Heart right ventricle (tissue), 16 donors: ENCODE measurements around the gene CD247. TPM values are rescaled to one million over a fixed set of nuclear protein-coding genes. Genes with fewer than 3 reads are reported as not detected.

Experiments used
- ATAC-seq, 8 donors: fragments of 200-7000 bp; cut with Tn5 transposase; one replicate each; pipeline ENCODE4 v1.9.1; 2020; ENCODE audit warnings: mild to moderate bottlenecking in 8 of 8, moderate library complexity in 8 of 8, moderate number of reproducible peaks in 1 of 8
- DNase-seq, 2 donors: peaks; one replicate each; pipeline ENCODE4 v3.0.0-alpha.2; 2020
- H3K27ac ChIP-seq, 10 donors: fragments of 200-600 bp; sonication (generic) in 2 of 10; one replicate each; pipeline versions ENCODE4 v1.5.0 to v1.8.0; 2020 to 2022; ENCODE audit warnings: mild to moderate bottlenecking in 3 of 10
- H3K27me3 ChIP-seq, 7 donors: fragments of 200-600 bp; one replicate each; pipeline ENCODE4 v1.8.0; 2021 to 2022; ENCODE audit warnings: mild to moderate bottlenecking in 2 of 7
- H3K36me3 ChIP-seq, 9 donors: fragments of 200-600 bp; sonication (generic) in 1 of 9; one replicate each; pipeline versions ENCODE4 v1.5.0 to v1.8.0; 2020 to 2022; ENCODE audit warnings: mild to moderate bottlenecking in 2 of 9
- H3K4me1 ChIP-seq, 9 donors: fragments of 200-600 bp; sonication (generic) in 1 of 9; one replicate each; pipeline versions ENCODE4 v1.5.0 to v1.8.0; 2020 to 2022; ENCODE audit warnings: mild to moderate bottlenecking in 4 of 9
- H3K4me3 ChIP-seq, 10 donors: fragments of 200-600 bp; sonication (generic) in 2 of 10; one replicate each; pipeline versions ENCODE4 v1.5.0 to v1.8.0; 2020 to 2022; ENCODE audit warnings: mild to moderate bottlenecking in 7 of 10, moderate library complexity in 2 of 10
- H3K9me3 ChIP-seq, 11 donors: fragments of 200-600 bp in 10 of 11; sonication (generic) in 2 of 11; one replicate each; pipeline versions ENCODE4 v1.5.0 to v1.8.0; 2013 to 2022; ENCODE audit warnings: mild to moderate bottlenecking in 2 of 11, control low read depth in 1 of 11, moderate library complexity in 1 of 11
- whole genome bisulfite sequencing, 2 donors: extraction: QIAGEN DNeasy Blood & Tissue Kit; methylation state at CpG; one replicate each; pipeline ENCODE4 v1.1.7; 2013; ENCODE audit warnings: inconsistent platforms in 1 of 2; 5-methylcytosine and 5-hydroxymethylcytosine counted together
- intact Hi-C, 10 donors: fragments of 100-400 bp; cut with DNase I; formaldehyde crosslinking; loops; one replicate each; pipeline versions ENCODE4 v1.11.1 to v1.14.2; 2022
- polyA plus RNA-seq, 2 donors: library from polyadenylated mRNA; stranded (reverse); fragments of 200-250 nt; gene quantifications; one replicate each; pipeline ENCODE4 v1.2.3, GENCODE V29; 2013
- total RNA-seq, 10 donors: library from RNA; stranded (reverse); fragmentation: NEBNext Ultra II Directional in 3 of 10; extraction: Animal tissue kit (Norgen Biotek cat#: 25700) in 3 of 10; gene quantifications; one replicate each; pipeline versions ENCODE4 v1.2.1 to v1.2.4, GENCODE V29; 2021 to 2023
- TF ChIP-seq, protein P1 (sequence below), 9 donors: fragments of 200-600 bp; sonication (generic) in 2 of 9; IDR thresholded peaks; one replicate each; pipeline versions ENCODE4 v1.5.0 to v1.8.0; 2021 to 2022; ENCODE audit warnings: antibody characterized with exemption in 9 of 9, mild to moderate bottlenecking in 5 of 9, moderate library complexity in 1 of 9
- donor health status: Arrhythmogenic right ventricular cardiomyopathy.
- donor health status: ischemic (EF 13 %, LVEDD 7.1; RV severe dilation, severe dysfunction).
- donor health status: healthy with polysubstance abuse.
- donor health status: DM: no; HTN: yes; CAD: no.
- donor health status: DM: no; HTN: no; CAD: no.
- donor health status: ischemic (EF 25% LVEDD 6.9; RV normal size, moderate dysfunction).
- donor health status: ischemic (EF 25% LVEDD 5.7; RV mildly dilated, moderate dysfunction).
- donor health status: healthy.
- donor health status: DM: yes; HTN: yes; CAD: no.
- donor health status: Ischemic cardiomyopathy.
- donor health status: ischemic (EF 35%, LVEDD 5.7; RV mildly dilated, moderate dysfunction).
- donor health status: nonischemic (EF 11% LVEDD 7.7; RV severe dilation, severe dysfunction).
- donor health status: DM: yes; HTN: yes; CAD: no.
- donor health status: PGD.
- donor health status: ischemic (EF 29% LVEDD 5.4; RV normal size, mild dysfunction).
- donor health status: nonischemic (EF 23%, LVEDD 6.1; RV moderate dilation, normal function).

The CD247 gene
- total and polyA plus RNA-seq, 12 donors, result 0.31 to 6.5 (median 0.66) TPM; not detected in 1

DNA sequence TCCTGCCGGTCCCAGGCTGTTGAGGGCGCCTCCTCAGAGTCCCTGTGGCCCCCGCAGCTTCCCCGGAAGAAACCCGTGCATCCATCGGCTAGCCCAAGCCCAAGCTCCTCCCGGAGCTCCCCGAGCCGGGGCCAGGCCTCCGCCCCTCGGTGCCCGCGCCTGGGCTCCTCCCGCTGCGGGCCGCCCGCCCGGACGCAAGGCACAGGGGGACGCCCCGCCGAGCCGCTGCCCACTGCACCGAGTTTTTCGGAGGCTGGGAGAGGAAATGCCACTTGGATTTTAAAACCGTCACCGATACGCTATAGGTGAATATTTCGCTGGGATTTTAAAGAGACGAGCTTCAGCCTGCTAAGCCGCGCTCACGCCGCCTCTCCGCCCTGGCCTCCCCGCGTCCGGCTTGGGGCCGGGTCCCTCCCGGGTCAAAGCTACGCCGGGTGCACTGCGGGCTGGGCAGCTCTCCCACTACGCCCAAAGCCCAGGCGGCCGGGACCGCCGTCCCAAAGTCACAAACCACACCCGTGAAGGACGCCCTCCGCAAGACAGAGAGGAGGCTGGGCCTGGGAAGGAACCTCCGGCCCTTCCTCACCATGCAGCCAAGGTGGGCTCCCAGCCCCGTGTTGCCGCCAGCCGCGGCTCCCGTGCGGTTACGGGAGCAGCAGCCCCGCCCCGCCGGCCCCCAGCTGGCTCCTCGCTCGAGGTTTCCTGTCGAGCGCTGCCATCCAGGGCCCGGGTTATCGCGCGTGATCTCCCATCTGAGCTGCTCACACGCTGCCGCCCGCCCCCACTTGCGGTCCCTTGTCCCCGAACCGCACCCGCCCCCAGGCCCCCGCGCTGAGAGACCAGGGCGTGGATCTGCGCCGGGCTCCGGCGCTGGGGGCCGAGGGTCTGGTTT, 63.2 kb downstream of the CD247 start:
- peak; percentile 81 to 93 (median 82) for ATAC-seq
- intact Hi-C loops, result loop anchor here in 2 of 10 donors (5.0 kb wide), 1 partner anchor 77 kb away; no protein-coding TSS in a partner anchor
- TF ChIP-seq, protein P1, sequence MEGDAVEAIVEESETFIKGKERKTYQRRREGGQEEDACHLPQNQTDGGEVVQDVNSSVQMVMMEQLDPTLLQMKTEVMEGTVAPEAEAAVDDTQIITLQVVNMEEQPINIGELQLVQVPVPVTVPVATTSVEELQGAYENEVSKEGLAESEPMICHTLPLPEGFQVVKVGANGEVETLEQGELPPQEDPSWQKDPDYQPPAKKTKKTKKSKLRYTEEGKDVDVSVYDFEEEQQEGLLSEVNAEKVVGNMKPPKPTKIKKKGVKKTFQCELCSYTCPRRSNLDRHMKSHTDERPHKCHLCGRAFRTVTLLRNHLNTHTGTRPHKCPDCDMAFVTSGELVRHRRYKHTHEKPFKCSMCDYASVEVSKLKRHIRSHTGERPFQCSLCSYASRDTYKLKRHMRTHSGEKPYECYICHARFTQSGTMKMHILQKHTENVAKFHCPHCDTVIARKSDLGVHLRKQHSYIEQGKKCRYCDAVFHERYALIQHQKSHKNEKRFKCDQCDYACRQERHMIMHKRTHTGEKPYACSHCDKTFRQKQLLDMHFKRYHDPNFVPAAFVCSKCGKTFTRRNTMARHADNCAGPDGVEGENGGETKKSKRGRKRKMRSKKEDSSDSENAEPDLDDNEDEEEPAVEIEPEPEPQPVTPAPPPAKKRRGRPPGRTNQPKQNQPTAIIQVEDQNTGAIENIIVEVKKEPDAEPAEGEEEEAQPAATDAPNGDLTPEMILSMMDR (IDR thresholded peaks at IDR 0.05), result no peak
- peaks cover 0 to 5% (median 0%) of the 10 kb centered on the region in 7 donors for H3K27me3 ChIP-seq
- H3K4me3 ChIP-seq, result peak overlapping the region; percentile 61 to 97 (median 74)
- 0 to 1% methylated on average over 85 of the region's 85 CpGs for WGBS, 2 donors
- no peaks in the 10 kb centered on the region for H3K9me3 ChIP-seq
- H3K4me1 ChIP-seq, result peaks cover 0 to 15% (median 9%) of the 10 kb centered on the region in 9 donors
- peak; percentile 36 to 70 for DNase-seq
- H3K36me3 ChIP-seq, result no peaks in the 10 kb centered on the region
- peak overlapping the region; percentile 67 to 92 (median 85) for H3K27ac ChIP-seq

DNA sequence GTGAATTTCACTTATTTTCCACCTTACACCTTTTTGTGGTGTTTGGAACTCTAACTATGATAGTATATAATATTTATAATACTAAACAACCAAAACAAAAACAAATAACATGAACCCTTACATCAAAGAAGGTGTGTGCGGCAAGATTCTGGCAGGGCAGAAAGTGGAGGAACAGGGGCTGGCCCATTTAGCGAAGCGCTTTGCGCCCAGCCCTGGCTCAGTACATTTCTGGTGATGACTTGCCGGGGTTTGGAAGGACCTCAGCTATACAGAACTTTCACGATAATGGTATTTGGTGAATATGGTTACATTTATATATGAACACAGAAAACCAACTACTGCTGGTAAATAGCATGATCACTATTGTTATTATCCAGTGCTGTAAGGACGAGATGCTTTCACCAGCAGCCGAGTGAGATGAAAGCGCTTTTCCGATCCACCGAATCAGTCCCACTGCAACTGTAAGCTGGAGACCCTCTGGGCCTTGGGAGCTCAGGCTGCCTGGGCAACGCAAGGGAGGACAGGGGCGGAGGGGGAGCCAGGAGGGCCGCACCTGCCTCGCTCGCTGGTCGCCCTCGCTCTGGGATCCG, 63.9 kb downstream of the CD247 start:
- H3K4me1 ChIP-seq, result peaks cover 0 to 15% (median 9%) of the 10 kb centered on the region in 9 donors
- DNase-seq (no peak), ATAC-seq (no peak)
- intact Hi-C loops, result loop anchor here in 1 of 10 donors (5.0 kb wide), 1 partner anchor 78 kb away; no protein-coding TSS in a partner anchor
- H3K36me3 ChIP-seq, result no peaks in the 10 kb centered on the region
- TF ChIP-seq, protein P1 (IDR thresholded peaks at IDR 0.05), result no peak
- peak overlapping the region; percentile 61 to 97 (median 74) for H3K4me3 ChIP-seq
- peaks cover 0 to 5% (median 0%) of the 10 kb centered on the region in 7 donors for H3K27me3 ChIP-seq
- 24 to 30% methylated on average over 19 of the region's 19 CpGs for WGBS, 2 donors
- no peaks in the 10 kb centered on the region for H3K9me3 ChIP-seq
- peak overlapping the region; percentile 67 to 92 (median 85) for H3K27ac ChIP-seq

DNA sequence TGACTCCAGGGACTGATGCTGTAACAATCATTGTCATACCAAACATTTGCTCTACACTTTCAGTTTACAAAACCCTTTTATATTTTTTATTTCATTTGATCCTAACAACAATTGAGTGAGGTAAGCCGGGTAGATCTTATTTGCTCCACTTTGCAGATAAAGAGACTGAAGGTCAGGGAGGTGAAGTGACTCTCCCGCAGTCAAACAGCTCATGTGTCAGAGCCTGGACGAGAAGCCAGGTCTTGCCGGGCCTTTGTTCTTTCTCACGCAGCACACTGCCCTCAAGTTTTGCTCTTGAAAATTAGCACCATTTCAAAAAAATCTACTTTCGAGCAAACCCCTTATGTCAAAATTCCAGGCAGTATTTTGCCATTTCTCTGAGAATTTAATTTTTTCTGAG, 65.2 kb downstream of the CD247 start:
- 68 to 76% methylated on average over 6 of the region's 6 CpGs for WGBS, 2 donors
- intact Hi-C loops, result loop anchor here in 1 of 10 donors (5.0 kb wide), 1 partner anchor 79 kb away; no protein-coding TSS in a partner anchor

DNA sequence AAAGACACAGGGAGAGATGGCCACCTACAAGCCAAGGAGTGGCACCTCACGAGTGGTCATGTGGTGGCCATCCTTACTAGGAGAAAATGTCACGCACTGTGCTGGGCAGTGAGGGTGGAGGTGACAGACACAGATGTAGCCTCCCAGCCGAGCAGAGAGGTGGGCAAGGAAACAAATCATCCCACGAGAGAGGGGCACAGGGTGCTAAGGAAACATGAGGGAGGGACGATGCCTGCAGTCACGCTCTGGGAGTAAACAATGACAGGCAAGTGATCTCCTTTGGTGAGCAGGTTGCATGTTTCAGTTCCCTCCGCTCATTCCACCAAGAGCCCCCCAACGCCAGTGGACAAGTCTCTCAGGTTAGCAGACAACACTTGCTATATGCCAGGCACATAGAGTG, 65.8 kb downstream of the CD247 start:
- WGBS, 2 donors, result 89 to 90% methylated on average over 8 of the region's 8 CpGs
- Histone ChIP-seq H3K27me3 (peaks cover 0 to 5% (median 0%) of the 10 kb centered on the region in 7 donors), H3K36me3 (no peaks in the 10 kb centered on the region), H3K4me3 (no peak overlapping the region), H3K9me3 (no peaks in the 10 kb centered on the region), H3K4me1 (peaks cover 0 to 22% (median 9%) of the 10 kb centered on the region in 9 donors), H3K27ac (no peak overlapping the region)
- no peak for DNase-seq
- intact Hi-C loops, result loop anchor here in 1 of 10 donors (5.0 kb wide), 1 partner anchor 80 kb away; no protein-coding TSS in a partner anchor
- ATAC-seq, result no peak
- TF ChIP-seq, protein P1 (IDR thresholded peaks at IDR 0.05), result no peak

More for the DNA sequence above, 65.2 kb downstream of the CD247 start:
- H3K4me1 ChIP-seq, result peaks cover 0 to 19% (median 9%) of the 10 kb centered on the region in 9 donors
- ATAC-seq (no peak), DNase-seq (no peak)
- TF ChIP-seq, protein P1 (IDR thresholded peaks at IDR 0.05), result no peak
- H3K9me3 ChIP-seq, result no peaks in the 10 kb centered on the region
- peaks cover 0 to 5% (median 0%) of the 10 kb centered on the region in 7 donors for H3K27me3 ChIP-seq
- H3K4me3 ChIP-seq, result no peak overlapping the region
- no peak overlapping the region for H3K27ac ChIP-seq
- H3K36me3 ChIP-seq, result no peaks in the 10 kb centered on the region
